Testis (tissue), 3 donors: ENCODE data around the gene YPEL3. TPM values are rescaled to one million over a fixed set of nuclear protein-coding genes. Genes with fewer than 3 reads are reported as not detected.

ENCODE experiments used
- DNase-seq: peaks from one replicate; pipeline ENCODE4 v3.0.0-alpha.2; 2019
- H3K27ac ChIP-seq, 2 donors: fragments of 200-600 bp; sonication (generic); one replicate each; pipeline ENCODE4 v1.5.1; 2019
- H3K27me3 ChIP-seq: fragments of 200-600 bp; sonication (generic); one replicate; pipeline ENCODE4 v1.5.1; 2019
- H3K36me3 ChIP-seq: fragments of 200-600 bp; sonication (generic); one replicate; pipeline ENCODE4 v1.5.1; 2017; ENCODE audit warnings: low read depth; ENCODE audit errors: missing control alignments
- H3K4me1 ChIP-seq: fragments of 200-600 bp; sonication (generic); one replicate; pipeline ENCODE4 v1.5.1; 2019
- H3K4me3 ChIP-seq, 2 donors: fragments of 200-600 bp; sonication (generic); one replicate each; pipeline ENCODE4 v1.5.1; 2017 to 2019
- H3K9me3 ChIP-seq: fragments of 200-600 bp; sonication (generic); one replicate; pipeline ENCODE4 v1.5.1; 2017
- POLR2A ChIP-seq: fragments of 450-650 bp; IDR thresholded peaks from one replicate; pipeline ENCODE4 v1.6.1; 2017; ENCODE audit warnings: antibody characterized with exemption, mild to moderate bottlenecking, moderate library complexity
- WGBS, 2 donors: methylation state at CpG; one replicate each; pipeline ENCODE4 v1.1.5; 2018; 5-methylcytosine and 5-hydroxymethylcytosine counted together
- intact Hi-C: fragments of 100-400 bp; cut with DNase I; formaldehyde crosslinking; loops from one replicate; pipeline ENCODE4 v1.15.1; 2023; ENCODE audit warnings: low total_unique reads
- polyA plus RNA-seq: library from polyadenylated mRNA; stranded (reverse); fragments of 350-450 nt; fragmentation: Illumina TruSeq; extraction: RNeasy Lipid Tissue Mini Kit (QIAGEN cat#74804); gene quantifications from one replicate; pipeline ENCODE4 v1.2.3, GENCODE V29; 2014; ENCODE audit warnings: low read depth, low replicate concordance; ENCODE audit not compliant: insufficient read depth
- total RNA-seq, 2 donors: library from RNA; depleted of rRNA; stranded (reverse); fragments of >200 nt; gene quantifications; one replicate each; pipeline ENCODE4 v1.2.3, GENCODE V29; 2016
- TF ChIP-seq, protein P1 (sequence below), 3 experiments: fragments of 450-650 bp in 2 of 3; fragments of 200-600 bp in 1 of 3; sonication (generic) in 1 of 3; IDR thresholded peaks; one replicate each; pipeline ENCODE4 v1.5.1; 2016 to 2019; ENCODE audit warnings: antibody characterized with exemption in 3 of 3, mild to moderate bottlenecking in 2 of 3, moderate library complexity in 1 of 3

Gene YPEL3
- total and polyA plus RNA-seq, 3 donors from 2014 or later: 55.3 to 75.3 (median 69.4) TPM

- TF ChIP-seq, protein P1, sequence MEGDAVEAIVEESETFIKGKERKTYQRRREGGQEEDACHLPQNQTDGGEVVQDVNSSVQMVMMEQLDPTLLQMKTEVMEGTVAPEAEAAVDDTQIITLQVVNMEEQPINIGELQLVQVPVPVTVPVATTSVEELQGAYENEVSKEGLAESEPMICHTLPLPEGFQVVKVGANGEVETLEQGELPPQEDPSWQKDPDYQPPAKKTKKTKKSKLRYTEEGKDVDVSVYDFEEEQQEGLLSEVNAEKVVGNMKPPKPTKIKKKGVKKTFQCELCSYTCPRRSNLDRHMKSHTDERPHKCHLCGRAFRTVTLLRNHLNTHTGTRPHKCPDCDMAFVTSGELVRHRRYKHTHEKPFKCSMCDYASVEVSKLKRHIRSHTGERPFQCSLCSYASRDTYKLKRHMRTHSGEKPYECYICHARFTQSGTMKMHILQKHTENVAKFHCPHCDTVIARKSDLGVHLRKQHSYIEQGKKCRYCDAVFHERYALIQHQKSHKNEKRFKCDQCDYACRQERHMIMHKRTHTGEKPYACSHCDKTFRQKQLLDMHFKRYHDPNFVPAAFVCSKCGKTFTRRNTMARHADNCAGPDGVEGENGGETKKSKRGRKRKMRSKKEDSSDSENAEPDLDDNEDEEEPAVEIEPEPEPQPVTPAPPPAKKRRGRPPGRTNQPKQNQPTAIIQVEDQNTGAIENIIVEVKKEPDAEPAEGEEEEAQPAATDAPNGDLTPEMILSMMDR (IDR thresholded peaks at IDR 0.05): no peak
- no peak for TF ChIP-seq POLR2A
- intact Hi-C loops: no loop called here
- DNase-seq: no peak
- peak overlapping the region in 1 of 2 donors; percentile 5 for H3K27ac ChIP-seq
- no peaks in the 10 kb centered on the region for H3K9me3 ChIP-seq
- WGBS, 2 donors: 1 to 4% methylated on average over 16 to 18 of the region's 19 CpGs
- no peaks in the 10 kb centered on the region for H3K27me3 ChIP-seq
- no peaks in the 10 kb centered on the region for H3K36me3 ChIP-seq
- H3K4me3 ChIP-seq: peak overlapping the region; percentile 59 to 75
- peaks cover 7% of the 10 kb centered on the region for H3K4me1 ChIP-seq
Measured at GRCh38 chr16:30053376-30054015, 42.5 kb downstream of the YPEL3 start.

DNA sequence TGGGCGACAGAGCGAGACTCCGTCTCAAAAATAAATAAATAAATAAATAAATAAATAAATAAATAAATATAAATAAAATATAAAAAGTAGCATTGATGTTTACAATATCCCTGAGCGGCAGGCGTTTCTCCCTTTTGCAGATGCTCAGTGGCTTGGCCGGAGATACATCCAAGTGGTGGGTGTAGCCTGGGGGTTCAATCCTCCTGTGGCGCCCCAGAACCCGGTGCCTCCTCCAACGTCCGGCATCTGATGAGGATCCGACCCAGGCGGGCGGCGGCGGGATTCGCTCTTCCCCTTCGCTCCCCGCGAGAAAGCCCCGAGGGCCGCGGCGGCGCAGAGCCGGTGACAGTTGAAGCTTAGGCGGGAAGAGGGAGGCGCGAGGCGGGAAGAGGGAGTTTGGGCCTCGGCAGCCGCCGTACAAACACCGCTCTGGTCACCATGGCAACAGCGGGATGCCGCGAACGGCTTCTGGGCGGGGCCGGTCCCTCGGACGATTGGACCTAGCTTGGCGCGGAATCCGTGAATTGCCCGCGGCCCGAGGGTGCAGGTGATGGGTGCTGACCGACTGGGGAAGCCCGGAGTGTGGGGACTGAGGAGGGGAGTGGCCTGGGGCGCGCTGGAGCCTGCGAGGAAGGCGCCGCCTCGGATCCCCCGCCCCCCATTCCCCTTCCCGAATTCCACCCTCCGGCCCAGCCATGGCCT lies 43.2 kb downstream of the YPEL3 start:
- peak overlapping the region; percentile 59 to 75 for H3K4me3 ChIP-seq
- H3K27me3 ChIP-seq: no peaks in the 10 kb centered on the region
- DNase-seq: peak; percentile 91
- H3K9me3 ChIP-seq: no peaks in the 10 kb centered on the region
- intact Hi-C loops: no loop called here
- 5 to 6% methylated on average over 32 to 46 of the region's 58 CpGs for WGBS, 2 donors
- peak overlapping the region in 1 of 2 donors; percentile 5 for H3K27ac ChIP-seq
- TF ChIP-seq POLR2A: no peak
- TF ChIP-seq, protein P1 (IDR thresholded peaks at IDR 0.05): peak in 2 of 3 experiments; percentile 4 to 39
- peaks cover 7% of the 10 kb centered on the region for H3K4me1 ChIP-seq
- no peaks in the 10 kb centered on the region for H3K36me3 ChIP-seq

- no peaks in the 10 kb centered on the region for H3K9me3 ChIP-seq
- 79 to 81% methylated on average over 3 of the region's 3 CpGs for WGBS, 2 donors
- TF ChIP-seq, protein P1 (IDR thresholded peaks at IDR 0.05): no peak
- no peak for TF ChIP-seq POLR2A
- DNase-seq: no peak
- peaks cover 7% of the 10 kb centered on the region for H3K4me1 ChIP-seq
- no peaks in the 10 kb centered on the region for H3K36me3 ChIP-seq
- H3K27ac ChIP-seq: no peak overlapping the region
- H3K27me3 ChIP-seq: no peaks in the 10 kb centered on the region
- intact Hi-C loops: no loop called here
- H3K4me3 ChIP-seq: no peak overlapping the region
Measured at GRCh38 chr16:30051518-30051917, 44.5 kb downstream of the YPEL3 start.

DNA sequence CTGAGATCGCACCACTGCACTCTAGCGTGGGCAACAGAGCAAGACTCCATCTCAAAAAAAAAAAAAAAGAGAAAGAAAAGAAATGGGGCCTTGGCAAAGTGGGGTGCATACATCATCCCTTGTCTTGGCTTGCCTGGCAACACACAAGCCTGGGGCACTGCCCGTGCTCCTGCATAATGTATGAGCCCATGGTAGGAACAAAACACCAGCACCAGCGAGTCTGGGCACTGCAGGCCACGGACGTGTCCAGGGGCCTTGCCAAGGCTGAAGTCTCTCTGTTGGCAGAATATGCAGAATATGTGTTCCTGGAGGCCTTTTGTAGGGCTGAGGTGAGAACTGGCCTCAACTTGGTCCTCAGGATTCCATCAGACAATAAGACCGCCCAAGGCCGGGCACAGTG lies 46.1 kb downstream of the YPEL3 start:
- no peak for DNase-seq
- Histone ChIP-seq H3K4me1 (peaks cover 7% of the 10 kb centered on the region), H3K36me3 (no peaks in the 10 kb centered on the region), H3K9me3 (no peaks in the 10 kb centered on the region), H3K27me3 (no peaks in the 10 kb centered on the region), H3K27ac (no peak overlapping the region), H3K4me3 (no peak overlapping the region)
- 91 to 98% methylated on average over 8 of the region's 8 CpGs for WGBS, 2 donors
- intact Hi-C loops: no loop called here
- TF ChIP-seq POLR2A: no peak
- TF ChIP-seq, protein P1 (IDR thresholded peaks at IDR 0.05): no peak
